M059J (cell line): ENCODE data around the gene SLC23A3. TPM values are rescaled to one million over a fixed set of nuclear protein-coding genes. Genes with fewer than 3 reads are reported as not detected.

Experiments used
- DNase-seq: peaks from one replicate; pipeline ENCODE4 v3.0.0-alpha.2; 2012; ENCODE audit warnings: low read depth
- total RNA-seq: library from RNA; depleted of rRNA; stranded (reverse); fragments of >200 nt; shearing (Covaris generic); gene quantifications from 2 replicates; pipeline ENCODE4 v1.2.3, GENCODE V29; 2014

SLC23A3 gene
- total RNA-seq, 1 experiment from 2014 or later, result 0.02 TPM

GRCh38 chr2:219175928-219176817, 6.3 kb upstream of the SLC23A3 start:
- peak; percentile 42 for DNase-seq

- DNase-seq, result no peak
Observed at GRCh38 chr2:219175486-219175885, 5.7 kb upstream of the SLC23A3 start.

- no peak for DNase-seq
Observed at GRCh38 chr2:219174801-219175200, 5.0 kb upstream of the SLC23A3 start.

GRCh38 chr2:219174146-219174545, 4.3 kb upstream of the SLC23A3 start:
- no peak for DNase-seq

- no peak for DNase-seq
Observed at GRCh38 chr2:219173176-219173575, 3.3 kb upstream of the SLC23A3 start.

GRCh38 chr2:219172231-219173154, 2.7 kb upstream of the SLC23A3 start:
- no peak for DNase-seq

GRCh38 chr2:219171231-219171651, 1.4 kb upstream of the SLC23A3 start:
- DNase-seq, result peak; percentile 72

GRCh38 chr2:219168932-219169331, 897 bp downstream of the SLC23A3 start:
- no peak for DNase-seq

GRCh38 chr2:219168526-219168925, 1.3 kb downstream of the SLC23A3 start:
- no peak for DNase-seq

GRCh38 chr2:219167997-219168396, 1.8 kb downstream of the SLC23A3 start:
- DNase-seq, result no peak

GRCh38 chr2:219165058-219165911, 4.5 kb downstream of the SLC23A3 start:
- no peak for DNase-seq

GRCh38 chr2:219163156-219163555, 6.7 kb downstream of the SLC23A3 start:
- no peak for DNase-seq

GRCh38 chr2:219161097-219161496, 8.7 kb downstream of the SLC23A3 start:
- no peak for DNase-seq

- peak; percentile 90 for DNase-seq
Observed at GRCh38 chr2:219160186-219161017, 9.4 kb downstream of the SLC23A3 start, which contains the start of gene NHEJ1. Gene NHEJ1, minus strand, starts transcription at chr2:219160815. Its CDS starts 2,453 bp downstream, at chr2:219158362.

- peak; percentile 7 for DNase-seq
Observed at GRCh38 chr2:219159771-219160185, 10.1 kb downstream of the SLC23A3 start.

- peak; percentile 12 for DNase-seq
Observed at GRCh38 chr2:219158586-219158985, 11.2 kb downstream of the SLC23A3 start.

GRCh38 chr2:219158025-219158424, 11.8 kb downstream of the SLC23A3 start:
- DNase-seq, result no peak

GRCh38 chr2:219157396-219157795, 12.4 kb downstream of the SLC23A3 start:
- DNase-seq, result no peak

GRCh38 chr2:219155054-219155644, 14.7 kb downstream of the SLC23A3 start:
- peak; percentile 78 for DNase-seq

GRCh38 chr2:219149667-219150066, 20.2 kb downstream of the SLC23A3 start:
- DNase-seq, result peak; percentile 41
